ENCODE results near the gene ATP6V1B1. TPM values are rescaled to one million over a fixed set of nuclear protein-coding genes. Genes with fewer than 3 reads are reported as not detected.

Gene ATP6V1B1
- total and polyA plus RNA-seq, 2 of the 13 experiments (the other 11 are each of a cell fraction or from before 2014, with no cell fraction given): 0.58 to 1.6 TPM

DNA sequence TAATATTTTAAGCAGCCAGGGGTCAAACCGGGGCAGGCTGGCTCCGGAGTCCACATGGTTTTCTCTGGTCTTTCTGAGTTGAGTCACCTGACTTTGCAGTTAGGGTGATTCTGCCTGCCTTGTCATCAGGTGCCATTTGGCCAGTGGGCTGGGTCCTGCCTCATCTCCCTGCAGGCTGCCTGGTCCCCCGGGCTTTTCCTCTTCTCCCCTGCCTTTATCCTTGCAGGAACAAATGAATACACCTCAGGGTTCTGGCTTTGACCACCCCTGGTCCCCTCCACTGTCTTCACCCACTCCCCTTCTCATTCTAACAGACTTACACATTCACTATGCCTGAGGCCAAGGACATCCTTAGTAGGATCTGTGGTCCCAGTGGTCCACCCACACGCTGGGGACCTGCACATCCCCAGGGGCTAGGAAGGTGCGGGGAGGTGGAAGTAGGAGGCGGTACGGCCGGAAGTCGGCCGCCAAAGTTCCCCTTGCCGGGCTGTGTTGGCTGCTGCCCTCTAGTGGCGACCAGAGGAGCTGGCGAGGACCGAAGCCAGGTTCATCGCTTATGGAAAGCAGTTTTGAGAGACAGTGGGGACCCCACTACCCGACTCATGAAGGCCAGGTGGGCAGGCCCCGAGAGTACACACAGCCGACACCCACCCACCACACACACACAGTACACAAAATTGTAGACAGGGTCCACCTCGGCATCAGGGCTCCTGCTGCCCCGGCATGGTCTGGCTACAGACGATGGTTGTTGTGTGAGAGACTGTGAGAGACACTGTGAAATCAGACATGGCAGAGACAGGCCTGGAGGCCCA, 65.3 kb downstream of the ATP6V1B1 start (continued):
- TF ChIP-seq, protein P1, sequence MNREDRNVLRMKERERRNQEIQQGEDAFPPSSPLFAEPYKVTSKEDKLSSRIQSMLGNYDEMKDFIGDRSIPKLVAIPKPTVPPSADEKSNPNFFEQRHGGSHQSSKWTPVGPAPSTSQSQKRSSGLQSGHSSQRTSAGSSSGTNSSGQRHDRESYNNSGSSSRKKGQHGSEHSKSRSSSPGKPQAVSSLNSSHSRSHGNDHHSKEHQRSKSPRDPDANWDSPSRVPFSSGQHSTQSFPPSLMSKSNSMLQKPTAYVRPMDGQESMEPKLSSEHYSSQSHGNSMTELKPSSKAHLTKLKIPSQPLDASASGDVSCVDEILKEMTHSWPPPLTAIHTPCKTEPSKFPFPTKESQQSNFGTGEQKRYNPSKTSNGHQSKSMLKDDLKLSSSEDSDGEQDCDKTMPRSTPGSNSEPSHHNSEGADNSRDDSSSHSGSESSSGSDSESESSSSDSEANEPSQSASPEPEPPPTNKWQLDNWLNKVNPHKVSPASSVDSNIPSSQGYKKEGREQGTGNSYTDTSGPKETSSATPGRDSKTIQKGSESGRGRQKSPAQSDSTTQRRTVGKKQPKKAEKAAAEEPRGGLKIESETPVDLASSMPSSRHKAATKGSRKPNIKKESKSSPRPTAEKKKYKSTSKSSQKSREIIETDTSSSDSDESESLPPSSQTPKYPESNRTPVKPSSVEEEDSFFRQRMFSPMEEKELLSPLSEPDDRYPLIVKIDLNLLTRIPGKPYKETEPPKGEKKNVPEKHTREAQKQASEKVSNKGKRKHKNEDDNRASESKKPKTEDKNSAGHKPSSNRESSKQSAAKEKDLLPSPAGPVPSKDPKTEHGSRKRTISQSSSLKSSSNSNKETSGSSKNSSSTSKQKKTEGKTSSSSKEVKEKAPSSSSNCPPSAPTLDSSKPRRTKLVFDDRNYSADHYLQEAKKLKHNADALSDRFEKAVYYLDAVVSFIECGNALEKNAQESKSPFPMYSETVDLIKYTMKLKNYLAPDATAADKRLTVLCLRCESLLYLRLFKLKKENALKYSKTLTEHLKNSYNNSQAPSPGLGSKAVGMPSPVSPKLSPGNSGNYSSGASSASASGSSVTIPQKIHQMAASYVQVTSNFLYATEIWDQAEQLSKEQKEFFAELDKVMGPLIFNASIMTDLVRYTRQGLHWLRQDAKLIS (CRISPR knock-in tag; IDR thresholded peaks at IDR 0.05): peak; percentile 74; the same call in 1 of the 2 replicates
- no peak for TF ChIP-seq ZNF558 (CRISPR knock-in tag; IDR thresholded peaks at IDR 0.05; ENCODE audit: borderline replicate concordance)
- peak; percentile 5; the same call in 1 of the 2 replicates for TF ChIP-seq CEBPG (CRISPR knock-in tag; IDR thresholded peaks at IDR 0.05)
- TF ChIP-seq ZNF776 (CRISPR knock-in tag; IDR thresholded peaks at IDR 0.05): peak; percentile 90; the same call in 1 of the 2 replicates
- TF ChIP-seq, protein P2, sequence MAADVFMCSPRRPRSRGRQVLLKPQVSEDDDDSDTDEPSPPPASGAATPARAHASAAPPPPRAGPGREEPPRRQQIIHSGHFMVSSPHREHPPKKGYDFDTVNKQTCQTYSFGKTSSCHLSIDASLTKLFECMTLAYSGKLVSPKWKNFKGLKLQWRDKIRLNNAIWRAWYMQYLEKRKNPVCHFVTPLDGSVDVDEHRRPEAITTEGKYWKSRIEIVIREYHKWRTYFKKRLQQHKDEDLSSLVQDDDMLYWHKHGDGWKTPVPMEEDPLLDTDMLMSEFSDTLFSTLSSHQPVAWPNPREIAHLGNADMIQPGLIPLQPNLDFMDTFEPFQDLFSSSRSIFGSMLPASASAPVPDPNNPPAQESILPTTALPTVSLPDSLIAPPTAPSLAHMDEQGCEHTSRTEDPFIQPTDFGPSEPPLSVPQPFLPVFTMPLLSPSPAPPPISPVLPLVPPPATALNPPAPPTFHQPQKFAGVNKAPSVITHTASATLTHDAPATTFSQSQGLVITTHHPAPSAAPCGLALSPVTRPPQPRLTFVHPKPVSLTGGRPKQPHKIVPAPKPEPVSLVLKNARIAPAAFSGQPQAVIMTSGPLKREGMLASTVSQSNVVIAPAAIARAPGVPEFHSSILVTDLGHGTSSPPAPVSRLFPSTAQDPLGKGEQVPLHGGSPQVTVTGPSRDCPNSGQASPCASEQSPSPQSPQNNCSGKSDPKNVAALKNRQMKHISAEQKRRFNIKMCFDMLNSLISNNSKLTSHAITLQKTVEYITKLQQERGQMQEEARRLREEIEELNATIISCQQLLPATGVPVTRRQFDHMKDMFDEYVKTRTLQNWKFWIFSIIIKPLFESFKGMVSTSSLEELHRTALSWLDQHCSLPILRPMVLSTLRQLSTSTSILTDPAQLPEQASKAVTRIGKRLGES (CRISPR knock-in tag; IDR thresholded peaks at IDR 0.05; ENCODE audit: borderline replicate concordance): no peak
- no peak for TF ChIP-seq SNRNP70 (IDR thresholded peaks at IDR 0.05; ENCODE audit: low read depth, low read length)
- peak; percentile 64 for TF ChIP-seq IRF2 (CRISPR knock-in tag; IDR thresholded peaks at IDR 0.05)
- TF ChIP-seq, protein P3, sequence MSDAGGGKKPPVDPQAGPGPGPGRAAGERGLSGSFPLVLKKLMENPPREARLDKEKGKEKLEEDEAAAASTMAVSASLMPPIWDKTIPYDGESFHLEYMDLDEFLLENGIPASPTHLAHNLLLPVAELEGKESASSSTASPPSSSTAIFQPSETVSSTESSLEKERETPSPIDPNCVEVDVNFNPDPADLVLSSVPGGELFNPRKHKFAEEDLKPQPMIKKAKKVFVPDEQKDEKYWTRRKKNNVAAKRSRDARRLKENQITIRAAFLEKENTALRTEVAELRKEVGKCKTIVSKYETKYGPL (CRISPR knock-in tag; IDR thresholded peaks at IDR 0.05): no peak
- TF ChIP-seq SNAPC2 (CRISPR knock-in tag; IDR thresholded peaks at IDR 0.05): peak; percentile 82
- TF ChIP-seq MXD4 (CRISPR knock-in tag; IDR thresholded peaks at IDR 0.05): 0 out of 2 replicates have a peak, but pooled peaks have one; percentile 64
- TF ChIP-seq, protein P4, sequence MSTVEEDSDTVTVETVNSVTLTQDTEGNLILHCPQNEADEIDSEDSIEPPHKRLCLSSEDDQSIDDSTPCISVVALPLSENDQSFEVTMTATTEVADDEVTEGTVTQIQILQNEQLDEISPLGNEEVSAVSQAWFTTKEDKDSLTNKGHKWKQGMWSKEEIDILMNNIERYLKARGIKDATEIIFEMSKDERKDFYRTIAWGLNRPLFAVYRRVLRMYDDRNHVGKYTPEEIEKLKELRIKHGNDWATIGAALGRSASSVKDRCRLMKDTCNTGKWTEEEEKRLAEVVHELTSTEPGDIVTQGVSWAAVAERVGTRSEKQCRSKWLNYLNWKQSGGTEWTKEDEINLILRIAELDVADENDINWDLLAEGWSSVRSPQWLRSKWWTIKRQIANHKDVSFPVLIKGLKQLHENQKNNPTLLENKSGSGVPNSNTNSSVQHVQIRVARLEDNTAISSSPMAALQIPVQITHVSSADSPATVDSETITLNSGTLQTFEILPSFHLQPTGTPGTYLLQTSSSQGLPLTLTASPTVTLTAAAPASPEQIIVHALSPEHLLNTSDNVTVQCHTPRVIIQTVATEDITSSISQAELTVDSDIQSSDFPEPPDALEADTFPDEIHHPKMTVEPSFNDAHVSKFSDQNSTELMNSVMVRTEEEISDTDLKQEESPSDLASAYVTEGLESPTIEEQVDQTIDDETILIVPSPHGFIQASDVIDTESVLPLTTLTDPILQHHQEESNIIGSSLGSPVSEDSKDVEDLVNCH (CRISPR knock-in tag; IDR thresholded peaks at IDR 0.05): no peak
- TF ChIP-seq SRSF9 (IDR thresholded peaks at IDR 0.05; ENCODE audit: borderline replicate concordance, insufficient read depth, low read depth, low read length, poor library complexity, severe bottlenecking): no peak
- TF ChIP-seq PLRG1 (conservative IDR thresholded peaks at IDR 0.05): no peak
- TF ChIP-seq, protein P5, sequence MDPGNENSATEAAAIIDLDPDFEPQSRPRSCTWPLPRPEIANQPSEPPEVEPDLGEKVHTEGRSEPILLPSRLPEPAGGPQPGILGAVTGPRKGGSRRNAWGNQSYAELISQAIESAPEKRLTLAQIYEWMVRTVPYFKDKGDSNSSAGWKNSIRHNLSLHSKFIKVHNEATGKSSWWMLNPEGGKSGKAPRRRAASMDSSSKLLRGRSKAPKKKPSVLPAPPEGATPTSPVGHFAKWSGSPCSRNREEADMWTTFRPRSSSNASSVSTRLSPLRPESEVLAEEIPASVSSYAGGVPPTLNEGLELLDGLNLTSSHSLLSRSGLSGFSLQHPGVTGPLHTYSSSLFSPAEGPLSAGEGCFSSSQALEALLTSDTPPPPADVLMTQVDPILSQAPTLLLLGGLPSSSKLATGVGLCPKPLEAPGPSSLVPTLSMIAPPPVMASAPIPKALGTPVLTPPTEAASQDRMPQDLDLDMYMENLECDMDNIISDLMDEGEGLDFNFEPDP (CRISPR knock-in tag; conservative IDR thresholded peaks at IDR 0.05): no peak
- no peak for TF ChIP-seq NFATC3 (CRISPR knock-in tag; IDR thresholded peaks at IDR 0.05)

Measured in HepG2 (cell line).